ENCODE results near the gene ARHGDIG.

DNA sequence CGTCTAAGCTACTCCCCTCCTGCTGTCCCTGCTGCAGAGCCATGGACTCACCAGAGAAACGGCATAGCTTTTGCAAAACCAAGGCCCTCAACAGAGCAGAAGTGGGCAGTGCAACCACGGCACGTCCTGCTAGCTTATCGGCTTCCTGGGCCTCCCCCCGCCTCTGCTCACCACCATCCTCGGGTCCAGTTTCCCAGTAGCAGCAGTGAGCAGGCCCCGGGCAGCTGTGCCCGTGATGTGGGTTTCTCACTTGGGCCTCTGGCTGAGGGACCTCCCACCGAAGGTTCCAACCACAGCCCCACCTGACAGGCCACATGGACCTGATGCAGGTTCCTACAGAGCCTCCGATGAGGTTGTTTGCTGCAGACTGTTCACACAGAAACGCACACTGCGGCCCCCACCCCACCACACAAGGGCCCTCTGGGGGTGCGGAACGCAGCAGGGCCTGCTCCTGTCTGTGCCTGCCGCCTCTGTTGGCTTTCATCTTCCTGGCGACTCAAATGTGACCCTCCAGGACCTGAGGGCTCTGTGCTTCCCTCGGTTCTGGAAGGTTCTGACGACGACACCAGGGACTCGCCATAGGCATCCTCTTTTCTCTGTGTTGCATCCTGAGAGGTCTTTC, 27.4 kb downstream of the ARHGDIG start:
- TF ChIP-seq, protein P1, sequence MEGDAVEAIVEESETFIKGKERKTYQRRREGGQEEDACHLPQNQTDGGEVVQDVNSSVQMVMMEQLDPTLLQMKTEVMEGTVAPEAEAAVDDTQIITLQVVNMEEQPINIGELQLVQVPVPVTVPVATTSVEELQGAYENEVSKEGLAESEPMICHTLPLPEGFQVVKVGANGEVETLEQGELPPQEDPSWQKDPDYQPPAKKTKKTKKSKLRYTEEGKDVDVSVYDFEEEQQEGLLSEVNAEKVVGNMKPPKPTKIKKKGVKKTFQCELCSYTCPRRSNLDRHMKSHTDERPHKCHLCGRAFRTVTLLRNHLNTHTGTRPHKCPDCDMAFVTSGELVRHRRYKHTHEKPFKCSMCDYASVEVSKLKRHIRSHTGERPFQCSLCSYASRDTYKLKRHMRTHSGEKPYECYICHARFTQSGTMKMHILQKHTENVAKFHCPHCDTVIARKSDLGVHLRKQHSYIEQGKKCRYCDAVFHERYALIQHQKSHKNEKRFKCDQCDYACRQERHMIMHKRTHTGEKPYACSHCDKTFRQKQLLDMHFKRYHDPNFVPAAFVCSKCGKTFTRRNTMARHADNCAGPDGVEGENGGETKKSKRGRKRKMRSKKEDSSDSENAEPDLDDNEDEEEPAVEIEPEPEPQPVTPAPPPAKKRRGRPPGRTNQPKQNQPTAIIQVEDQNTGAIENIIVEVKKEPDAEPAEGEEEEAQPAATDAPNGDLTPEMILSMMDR (IDR thresholded peaks at IDR 0.05; ENCODE audit: insufficient read depth, low read depth, low read length), result no peak
- TF ChIP-seq EZH2 (IDR thresholded peaks at IDR 0.05; ENCODE audit: insufficient read depth, low read length), result no peak
